Fibroblast of mammary gland (primary cell): ENCODE results near the gene TRIB2.

ENCODE experiments used
- DNase-seq: peaks from one replicate; pipeline ENCODE4 v3.0.0-alpha.2; 2010; ENCODE audit warnings: low read depth
- H3K4me3 ChIP-seq: 2 replicates; pipeline ENCODE4 v1.5.1; 2011; ENCODE audit warnings: low read depth, mild to moderate bottlenecking, low read length, moderate library complexity; ENCODE audit not compliant: control insufficient read depth
- CTCF ChIP-seq: conservative IDR thresholded peaks from 2 replicates; pipeline ENCODE4 v1.5.1; 2011; ENCODE audit warnings: low read depth, low read length, inconsistent platforms; ENCODE audit not compliant: control insufficient read depth, insufficient read depth

TRIB2 gene

DNA sequence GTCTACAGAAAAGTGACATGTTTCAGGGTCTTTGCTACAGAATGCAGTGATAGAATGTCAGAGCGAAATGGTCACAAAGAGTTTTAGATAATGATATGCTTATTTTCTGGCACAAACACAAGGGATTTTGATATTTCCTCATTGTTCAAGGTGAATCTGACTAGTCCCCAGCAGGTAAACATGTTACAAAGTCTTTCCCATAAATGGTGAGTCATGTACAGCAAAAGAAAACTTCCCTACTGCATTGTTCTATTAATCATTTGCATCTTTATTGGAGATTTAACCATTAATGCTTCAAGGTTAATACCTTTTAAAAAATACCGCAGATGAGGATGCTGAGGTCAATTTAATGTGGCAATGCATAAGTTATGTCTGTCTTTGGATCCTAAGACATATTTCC lies 19.1 kb upstream of the TRIB2 start:
- DNase-seq, result no peak
- H3K4me3 ChIP-seq, result no peak overlapping the region
- no peak for TF ChIP-seq CTCF

DNA sequence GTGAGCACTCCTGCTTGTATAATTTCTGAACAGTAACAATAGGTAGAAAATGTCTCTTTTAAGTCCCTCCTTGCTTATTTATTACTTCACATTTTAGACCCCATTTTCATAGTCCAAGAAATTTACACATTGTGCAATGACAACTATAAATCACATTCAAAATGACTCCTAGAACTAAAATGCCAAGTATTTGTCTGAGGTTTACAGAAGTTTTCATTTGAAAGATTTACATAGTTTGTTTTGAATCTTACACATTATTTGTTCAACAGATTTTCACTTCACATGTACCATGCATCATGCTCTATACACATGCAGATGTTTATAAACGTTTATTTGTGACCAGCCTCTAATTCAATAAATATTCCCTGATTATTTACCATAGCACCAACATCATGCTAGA lies 15.7 kb upstream of the TRIB2 start:
- peak; percentile 50 for DNase-seq

GRCh38 chr2:12701786-12702167 lies 15.0 kb upstream of the TRIB2 start:
- no peak overlapping the region for H3K4me3 ChIP-seq
- DNase-seq, result no peak
- TF ChIP-seq CTCF, result no peak

More for the DNA sequence above, 15.7 kb upstream of the TRIB2 start:
- no peak for TF ChIP-seq CTCF
- no peak overlapping the region for H3K4me3 ChIP-seq

DNA sequence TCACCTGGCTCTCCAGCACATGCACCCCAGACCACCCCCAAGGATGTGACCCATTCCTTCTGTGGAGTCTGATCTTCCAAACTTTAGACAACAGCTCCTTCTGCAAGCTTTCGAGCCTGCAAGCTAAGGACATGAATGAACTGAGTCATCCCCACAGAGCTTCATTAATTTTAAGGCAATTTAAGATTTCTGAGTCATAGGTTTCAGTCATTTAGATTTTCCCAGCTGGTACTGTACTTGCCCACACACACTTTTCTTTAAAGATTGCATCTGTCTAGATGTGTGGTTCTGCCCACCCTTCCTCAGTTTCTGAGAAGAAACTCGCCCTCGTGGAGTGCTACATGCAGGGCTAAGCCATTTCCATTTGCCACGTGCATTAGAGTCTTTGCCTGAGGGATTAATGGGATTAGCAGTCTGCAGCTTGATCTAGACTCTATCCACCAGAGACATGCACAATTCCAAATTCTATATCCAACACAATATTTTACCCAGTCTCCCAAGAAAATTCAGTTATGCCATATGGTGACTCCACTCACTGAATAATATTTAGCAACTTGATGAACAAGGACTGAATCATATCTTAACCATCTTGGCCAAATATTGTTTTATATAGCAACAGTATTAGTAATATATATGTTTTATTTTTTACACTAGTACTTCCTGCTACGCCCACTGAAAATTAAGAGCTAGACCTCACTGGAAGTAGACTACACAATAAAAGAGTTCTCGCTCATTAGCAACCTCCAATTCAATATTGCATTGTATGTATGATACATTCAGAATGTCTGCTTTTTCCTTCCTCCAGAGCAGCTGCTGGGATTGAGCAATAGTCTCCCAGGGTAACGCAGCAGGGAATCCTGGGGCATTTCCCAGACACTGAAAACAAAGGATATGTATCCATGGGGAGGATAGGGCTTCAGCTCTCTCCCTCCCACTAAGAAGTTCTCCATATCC lies 14.3 kb upstream of the TRIB2 start:
- H3K4me3 ChIP-seq, result no peak overlapping the region

GRCh38 chr2:12704378-12704777 lies 12.4 kb upstream of the TRIB2 start:
- H3K4me3 ChIP-seq, result no peak overlapping the region
- TF ChIP-seq CTCF, result no peak
- peak; percentile 64 for DNase-seq

More for the DNA sequence above, 14.3 kb upstream of the TRIB2 start:
- no peak for TF ChIP-seq CTCF
- peak; percentile 90 for DNase-seq

DNA sequence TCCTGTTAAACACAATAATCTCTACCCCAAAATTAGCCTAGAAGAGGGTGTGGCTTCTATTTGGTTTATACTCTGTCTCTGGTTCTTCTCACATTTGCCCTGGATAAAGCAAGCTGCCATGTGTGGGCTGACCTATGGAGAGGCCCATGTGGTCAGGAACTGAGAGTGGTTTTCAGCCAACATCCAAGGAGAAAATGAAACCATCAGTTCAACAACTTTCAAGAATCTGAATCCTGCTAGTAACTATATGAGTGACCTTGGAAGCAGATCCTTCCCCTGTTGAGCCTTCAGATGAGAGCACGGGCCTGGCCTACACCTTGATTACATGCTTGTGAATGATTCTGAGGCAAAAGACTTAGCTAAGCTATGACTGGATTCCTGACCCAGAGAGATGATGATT lies 11.5 kb upstream of the TRIB2 start:
- TF ChIP-seq CTCF, result no peak
- no peak overlapping the region for H3K4me3 ChIP-seq
- DNase-seq, result peak; percentile 47
